H1 (cell line): ENCODE data around the gene DKC1. TPM values are rescaled to one million over a fixed set of nuclear protein-coding genes. Genes with fewer than 3 reads are reported as not detected.
"Not testable (repeated sequence)": the region's sequence is repeated elsewhere in the genome, so short reads cannot be mapped to it uniquely, and the experiment has no call there.

Source experiments
- CTCF ChIA-PET: fragments of 300-600 bp; sonication (Branson Sonifier 250); formaldehyde crosslinking; loops from one replicate; lab custom pipeline; 2021; ENCODE audit not compliant: partially characterized antibody; lab: Charles Lee
- POLR2A ChIA-PET: fragments of 300-600 bp; sonication (Branson Sonifier 250); formaldehyde crosslinking; loops from one replicate; lab custom pipeline; 2021; ENCODE audit warnings: inconsistent platforms; ENCODE audit not compliant: partially characterized antibody; lab: Charles Lee
- DNase-seq, 2 experiments: peaks; one replicate each; pipeline versions ENCODE4 v3.0.0 to v3.0.0-alpha.2; 2010 to 2022; ENCODE audit warnings: low spot score in 2 of 2, low read depth in 1 of 2, mixed read lengths in 1 of 2
- FAIRE-seq: peaks from 2 replicates; lab custom pipeline; 2011; peaks lifted over from hg19 to GRCh38; lab: Jason Lieb, UNC
- H2AFZ ChIP-seq: 2 replicates; pipeline ENCODE4 v1.8.1; 2012; ENCODE audit warnings: low read length, inconsistent platforms
- H2AK5ac ChIP-seq: 2 replicates; pipeline ENCODE4 v1.6.1; 2013; ENCODE audit warnings: low read depth, low read length
- H2BK120ac ChIP-seq: replicated peaks from 2 replicates; pipeline ENCODE3; 2013; ENCODE audit warnings: low read depth, low read length, inconsistent platforms
- H2BK12ac ChIP-seq: 2 replicates; pipeline ENCODE4 v1.6.1; 2013; ENCODE audit warnings: low read depth, low read length
- H2BK15ac ChIP-seq: 2 replicates; pipeline ENCODE4 v1.6.1; 2013; ENCODE audit warnings: low read length
- H2BK20ac ChIP-seq: 2 replicates; pipeline ENCODE4 v1.6.1; 2013; ENCODE audit warnings: low read length
- H2BK5ac ChIP-seq: 2 replicates; pipeline ENCODE4 v1.6.1; 2013; ENCODE audit warnings: low read depth, low read length
- H3K14ac ChIP-seq: 2 replicates; pipeline ENCODE4 v1.6.1; 2013; ENCODE audit warnings: inconsistent platforms; ENCODE audit not compliant: insufficient read length
- H3K18ac ChIP-seq: 2 replicates; pipeline ENCODE4 v1.6.1; 2013; ENCODE audit warnings: low read length; ENCODE audit errors: extremely low read depth
- H3K23ac ChIP-seq: 2 replicates; pipeline ENCODE4 v1.6.1; 2013; ENCODE audit warnings: inconsistent platforms; ENCODE audit not compliant: insufficient read length
- H3K23me2 ChIP-seq: 2 replicates; pipeline ENCODE4 v1.6.1; 2013; ENCODE audit warnings: low read depth, low read length
- H3K27ac ChIP-seq: 2 replicates; pipeline ENCODE4 v1.6.1; 2011; ENCODE audit warnings: low read depth, low read length, inconsistent platforms
- H3K27me3 ChIP-seq, 4 experiments: replicated peaks in 1 of 4; 1 replicate in 1 of 4; 2 replicates in 3 of 4; pipeline versions ENCODE4 v1.6.1 to v1.8.1; 2011 to 2013; ENCODE audit warnings: low read length in 3 of 4, mild to moderate bottlenecking in 3 of 4, inconsistent platforms in 2 of 4, mixed read lengths in 2 of 4, moderate library complexity in 1 of 4; ENCODE audit not compliant: control insufficient read depth in 3 of 4, insufficient read depth in 3 of 4; ENCODE audit errors: extremely low read depth in 1 of 4
- H3K36me3 ChIP-seq, 4 experiments: 2 replicates each; pipeline versions ENCODE4 v1.6.1 to v1.8.1; 2011 to 2013; ENCODE audit warnings: mild to moderate bottlenecking in 4 of 4, low read length in 3 of 4, moderate library complexity in 2 of 4, control low read depth in 1 of 4, inconsistent platforms in 1 of 4; ENCODE audit not compliant: insufficient read depth in 4 of 4, control insufficient read depth in 2 of 4
- H3K4ac ChIP-seq: replicated peaks from 2 replicates; pipeline ENCODE3; 2013; ENCODE audit warnings: low read length, low read depth, mixed read lengths, inconsistent platforms; ENCODE audit not compliant: insufficient read length
- H3K4me1 ChIP-seq, 4 experiments: replicated peaks in 1 of 4; 1 replicate in 1 of 4; 2 replicates in 3 of 4; pipeline versions ENCODE4 v1.6.1 to v1.8.1; 2011 to 2013; ENCODE audit warnings: low read length in 3 of 4, inconsistent platforms in 2 of 4, mixed read lengths in 1 of 4; ENCODE audit not compliant: insufficient read depth in 4 of 4, control insufficient read depth in 3 of 4
- H3K4me2 ChIP-seq, 2 experiments: 2 replicates each; pipeline versions ENCODE4 v1.6.1 to v1.8.1; 2011 to 2013; ENCODE audit warnings: low read depth in 2 of 2, low read length in 2 of 2, control low read depth in 1 of 2, inconsistent platforms in 1 of 2, mild to moderate bottlenecking in 1 of 2; ENCODE audit not compliant: insufficient read depth in 1 of 2
- H3K4me3 ChIP-seq, 4 experiments: fragments of 200-600, 300-600 bp in 1 of 4; sonication (generic), shearing (Covaris generic), sonication (Bioruptor Twin) in 1 of 4; 2 replicates each; pipeline versions ENCODE4 v1.5.1 to v1.8.1; 2011 to 2016; ENCODE audit warnings: low read length in 4 of 4, low read depth in 3 of 4, control low read depth in 2 of 4, inconsistent platforms in 2 of 4, mild to moderate bottlenecking in 2 of 4, mixed read lengths in 1 of 4, moderate library complexity in 1 of 4; ENCODE audit not compliant: insufficient read depth in 2 of 4; ENCODE audit errors: extremely low read depth in 1 of 4
- H3K56ac ChIP-seq: replicated peaks from 2 replicates; pipeline ENCODE3; 2013; ENCODE audit warnings: low read depth, mild to moderate bottlenecking, mixed read lengths, low read length, inconsistent platforms; ENCODE audit not compliant: insufficient read length
- H3K79me1 ChIP-seq: 2 replicates; pipeline ENCODE4 v1.6.1; 2013; ENCODE audit warnings: low read depth, low read length, control low read depth
- H3K79me2 ChIP-seq, 2 experiments: 2 replicates each; pipeline versions ENCODE4 v1.6.1 to v1.8.1; 2012 to 2013; ENCODE audit warnings: low read length in 2 of 2, mild to moderate bottlenecking in 2 of 2, inconsistent platforms in 1 of 2; ENCODE audit not compliant: insufficient read depth in 2 of 2, control insufficient read depth in 1 of 2
- H3K9ac ChIP-seq, 4 experiments: replicated peaks in 1 of 4; 1 replicate in 1 of 4; 2 replicates in 3 of 4; pipeline versions ENCODE4 v1.6.1 to v1.8.1; 2011 to 2013; ENCODE audit warnings: low read depth in 3 of 4, low read length in 3 of 4, control low read depth in 2 of 4, mild to moderate bottlenecking in 2 of 4, moderate library complexity in 2 of 4, inconsistent platforms in 1 of 4; ENCODE audit errors: extremely low read depth in 1 of 4
- H3K9me3 ChIP-seq, 2 experiments: 2 replicates each; pipeline versions ENCODE4 v1.6.1 to v1.8.1; 2012 to 2013; ENCODE audit warnings: mild to moderate bottlenecking in 2 of 2, moderate library complexity in 2 of 2, control low read depth in 1 of 2, inconsistent platforms in 1 of 2, low read depth in 1 of 2, low read length in 1 of 2, mixed read lengths in 1 of 2; ENCODE audit not compliant: insufficient read depth in 2 of 2
- H4K20me1 ChIP-seq, 2 experiments: replicated peaks in 1 of 2; 2 replicates each; pipeline versions ENCODE3 to v1.8.1; 2011 to 2013; ENCODE audit warnings: inconsistent platforms in 2 of 2, low read length in 2 of 2, mild to moderate bottlenecking in 1 of 2; ENCODE audit not compliant: insufficient read depth in 2 of 2, control insufficient read depth in 1 of 2
- H4K5ac ChIP-seq: 2 replicates; pipeline ENCODE4 v1.6.1; 2013; ENCODE audit warnings: low read length, low read depth, mixed read lengths, inconsistent platforms; ENCODE audit not compliant: insufficient read length
- H4K8ac ChIP-seq: 2 replicates; pipeline ENCODE4 v1.8.0; 2013; ENCODE audit warnings: mild to moderate bottlenecking, moderate library complexity, low read length, inconsistent platforms; ENCODE audit not compliant: insufficient read depth; ENCODE audit errors: extremely low read depth
- H4K91ac ChIP-seq: replicated peaks from 2 replicates; pipeline ENCODE3; 2013; ENCODE audit warnings: low read length, mixed read lengths, inconsistent platforms; ENCODE audit not compliant: insufficient read length
- JUN ChIP-seq: IDR thresholded peaks from 2 replicates; pipeline ENCODE4 v1.6.1; 2011; ENCODE audit warnings: low read depth, mild to moderate bottlenecking, improper control_type of control experiment, low read length
- RXRA ChIP-seq: IDR thresholded peaks from 2 replicates; pipeline ENCODE4 v1.6.1; 2011; ENCODE audit warnings: low read depth, mild to moderate bottlenecking, low read length, moderate library complexity; ENCODE audit not compliant: insufficient read depth
- WGBS, 2 experiments: shearing (Covaris generic) in 1 of 2; methylation state at CpG; one replicate each; pipeline versions ENCODE4 v1.1.6 to v1.1.7; 2013 to 2015; ENCODE audit warnings: low lambda C conversion rate in 2 of 2, mixed read lengths in 2 of 2, inconsistent platforms in 1 of 2, low coverage in 1 of 2, missing lambda C conversion rate in 1 of 2; ENCODE audit not compliant: insufficient replicate concordance in 2 of 2, insufficient coverage in 1 of 2, insufficient read length in 1 of 2; ENCODE audit errors: extremely low coverage in 1 of 2, missing lambda C conversion rate in 1 of 2; 5-methylcytosine and 5-hydroxymethylcytosine counted together
- polyA plus RNA-seq, 7 experiments: library from polyadenylated mRNA; depleted of rRNA in 3 of 7; stranded (reverse) in 5 of 7; unstranded in 2 of 7; fragments of >200 nt in 5 of 7; fragments of 200-250 nt in 2 of 7; gene quantifications; 1 replicate in 5 of 7; 2 replicates in 1 of 7; 4 replicates in 1 of 7; pipeline versions ENCODE4 v1.2.1 to v1.2.3, GENCODE V29; 2011 to 2013; ENCODE audit warnings: missing spikeins in 2 of 7, mixed read lengths in 2 of 7
- total RNA-seq: library from RNA; stranded (reverse); fragmentation: NEBNext Ultra II Directional; extraction: Animal tissue kit (Norgen Biotek cat#: 25700); gene quantifications from 2 replicates; pipeline ENCODE4 v1.2.1, GENCODE V29; 2021

The DKC1 gene
- total and polyA plus RNA-seq, 2 of the 8 experiments (the other 6 are each of a cell fraction or from before 2014, with no cell fraction given) = 65.6 to 143 TPM

GRCh38 chrX:154815274-154815818 is 52.7 kb downstream of the DKC1 start (continued):
- TF ChIP-seq JUN (no peak), RXRA (no peak)

GRCh38 chrX:154816326-154816898 is 53.7 kb downstream of the DKC1 start:
- CTCF ChIA-PET, H3K36me3 ChIP-seq, H2BK15ac ChIP-seq, H4K5ac ChIP-seq, H2BK12ac ChIP-seq, H3K27ac ChIP-seq, H3K27me3 ChIP-seq, H3K79me2 ChIP-seq, H3K4me2 ChIP-seq, H3K23me2 ChIP-seq, H3K23ac ChIP-seq, POLR2A ChIA-PET, H3K4ac ChIP-seq, H2BK120ac ChIP-seq, H3K9ac ChIP-seq, H4K91ac ChIP-seq, H3K9me3 ChIP-seq, H2AFZ ChIP-seq, DNase-seq, H2AK5ac ChIP-seq, H3K4me3 ChIP-seq, H2BK20ac ChIP-seq, H3K18ac ChIP-seq, H3K56ac ChIP-seq, H2BK5ac ChIP-seq, H3K14ac ChIP-seq, H4K8ac ChIP-seq, H3K79me1 ChIP-seq, H4K20me1 ChIP-seq, H3K4me1 ChIP-seq: not testable (repeated sequence)
- WGBS, 2 experiments = 83% methylated on average over 4 of the region's 4 CpGs; no CpG with 5 or more reads in 1 of the 2 experiments
- FAIRE-seq = peak; percentile 63
